ENCODE data around the gene NOXA1. TPM values are rescaled to one million over a fixed set of nuclear protein-coding genes. Genes with fewer than 3 reads are reported as not detected.

Gene NOXA1
- polyA plus RNA-seq, 1 donor (not counting 4 experiments of a cell fraction or from before 2014, with no cell fraction given): 0.09 TPM

- H3K9me1 ChIP-seq (ENCODE audit: control insufficient read depth, extremely low read depth, insufficient read depth, low read length): no peaks in the 10 kb centered on the region
- dilution Hi-C loops (cut with MboI; ENCODE audit: extremely low pct_ligation_motif_present, low sequenced_read_pairs): no loop called here
- no peaks in the 10 kb centered on the region for H3K79me2 ChIP-seq (ENCODE audit: control insufficient read depth, insufficient read depth, low read length)
- no peak overlapping the region for H3K27ac ChIP-seq (ENCODE audit: control insufficient read depth, insufficient read depth, low read length)
- no peak overlapping the region for H2AFZ ChIP-seq (ENCODE audit: control insufficient read depth, low read length)
- H3K9ac ChIP-seq (ENCODE audit: control insufficient read depth, extremely low read depth, insufficient read depth, low read length): no peak overlapping the region
- no peaks in the 10 kb centered on the region for H3K4me1 ChIP-seq (ENCODE audit: control insufficient read depth, extremely low read depth, insufficient read depth, low read length)
- TF ChIP-seq EZH2 (IDR thresholded peaks at IDR 0.05; ENCODE audit: low read length): no peak
- no peak for TF ChIP-seq CTCF (optimal IDR thresholded peaks at IDR 0.05 in 1 of 3, IDR thresholded peaks at IDR 0.05 in 1 of 3, conservative IDR thresholded peaks at IDR 0.05 in 1 of 3; ENCODE audit: extremely low read depth in 1 of 3, insufficient read depth in 2 of 3, low read length in 3 of 3)
- H3K4me2 ChIP-seq (ENCODE audit: control insufficient read depth, extremely low read depth, insufficient read depth, low read depth, low read length): no peak overlapping the region
- no peaks in the 10 kb centered on the region for H4K20me1 ChIP-seq (ENCODE audit: control insufficient read depth, extremely low read depth, insufficient read depth, low read length)
- H3K27me3 ChIP-seq (ENCODE audit: control insufficient read depth, extremely low read depth, insufficient read depth, low read length): no peaks in the 10 kb centered on the region
- H3K4me3 ChIP-seq (ENCODE audit: control insufficient read depth in 2 of 3, extremely low read depth in 1 of 3, insufficient read depth in 2 of 3, low read depth in 1 of 3, low read length in 3 of 3): no peak overlapping the region
- H3K9me3 ChIP-seq (ENCODE audit: control insufficient read depth, low read depth, low read length): no peaks in the 10 kb centered on the region
- DNase-seq (ENCODE audit: low read depth, low spot score) (no peak), FAIRE-seq (no peak)
- no peaks in the 10 kb centered on the region for H3K36me3 ChIP-seq (ENCODE audit: control insufficient read depth in 2 of 2, extremely low read depth in 1 of 2, insufficient read depth in 2 of 2, low read length in 2 of 2)
Observed at GRCh38 chr9:137394866-137395665, 28.1 kb upstream of the NOXA1 start.

GRCh38 chr9:137395666-137396010 lies 27.6 kb upstream of the NOXA1 start:
- DNase-seq (ENCODE audit: low read depth, low spot score) (no peak), FAIRE-seq (no peak)
- H3K9ac ChIP-seq (ENCODE audit: control insufficient read depth, extremely low read depth, insufficient read depth, low read length): no peak overlapping the region
- no peaks in the 10 kb centered on the region for H3K27me3 ChIP-seq (ENCODE audit: control insufficient read depth, extremely low read depth, insufficient read depth, low read length)
- H3K4me3 ChIP-seq (ENCODE audit: control insufficient read depth in 2 of 3, extremely low read depth in 1 of 3, insufficient read depth in 2 of 3, low read depth in 1 of 3, low read length in 3 of 3): no peak overlapping the region
- H3K79me2 ChIP-seq (ENCODE audit: control insufficient read depth, insufficient read depth, low read length): no peaks in the 10 kb centered on the region
- H3K4me1 ChIP-seq (ENCODE audit: control insufficient read depth, extremely low read depth, insufficient read depth, low read length): no peaks in the 10 kb centered on the region
- no peak overlapping the region for H3K4me2 ChIP-seq (ENCODE audit: control insufficient read depth, extremely low read depth, insufficient read depth, low read depth, low read length)
- no peaks in the 10 kb centered on the region for H4K20me1 ChIP-seq (ENCODE audit: control insufficient read depth, extremely low read depth, insufficient read depth, low read length)
- H3K9me3 ChIP-seq (ENCODE audit: control insufficient read depth, low read depth, low read length): no peaks in the 10 kb centered on the region
- H3K36me3 ChIP-seq (ENCODE audit: control insufficient read depth in 2 of 2, extremely low read depth in 1 of 2, insufficient read depth in 2 of 2, low read length in 2 of 2): no peaks in the 10 kb centered on the region
- H3K27ac ChIP-seq (ENCODE audit: control insufficient read depth, insufficient read depth, low read length): no peak overlapping the region
- no peak overlapping the region for H2AFZ ChIP-seq (ENCODE audit: control insufficient read depth, low read length)
- H3K9me1 ChIP-seq (ENCODE audit: control insufficient read depth, extremely low read depth, insufficient read depth, low read length): no peaks in the 10 kb centered on the region
- dilution Hi-C loops (cut with MboI; ENCODE audit: extremely low pct_ligation_motif_present, low sequenced_read_pairs): no loop called here
- TF ChIP-seq EZH2 (IDR thresholded peaks at IDR 0.05; ENCODE audit: low read length): no peak
- no peak for TF ChIP-seq CTCF (optimal IDR thresholded peaks at IDR 0.05 in 1 of 3, IDR thresholded peaks at IDR 0.05 in 1 of 3, conservative IDR thresholded peaks at IDR 0.05 in 1 of 3; ENCODE audit: extremely low read depth in 1 of 3, insufficient read depth in 2 of 3, low read length in 3 of 3)

All from keratinocyte (primary cell).